Ovary (tissue), 9 donors: Measurements from ENCODE around the gene NID1. TPM values are rescaled to one million over a fixed set of nuclear protein-coding genes. Genes with fewer than 3 reads are reported as not detected.

Source experiments
- DNase-seq, 5 donors: peaks; one replicate each; pipeline ENCODE4 v3.0.0-alpha.2; 2019 to 2020
- H3K27ac ChIP-seq, 2 donors: fragments of 200-600 bp; one replicate each; pipeline versions ENCODE4 v1.5.1 to v1.8.0; 2019 to 2022
- H3K27me3 ChIP-seq: fragments of 200-600 bp; one replicate; pipeline ENCODE4 v1.8.0; 2022
- H3K36me3 ChIP-seq: fragments of 200-600 bp; sonication (generic); one replicate; pipeline ENCODE4 v1.5.1; 2019
- H3K4me1 ChIP-seq: one replicate; pipeline ENCODE4 v1.8.1; 2013; ENCODE audit warnings: mild to moderate bottlenecking, moderate library complexity; ENCODE audit not compliant: insufficient read depth
- H3K4me3 ChIP-seq: fragments of 200-600 bp; sonication (generic); one replicate; pipeline ENCODE4 v1.5.1; 2017
- H3K9me3 ChIP-seq, 2 donors: fragments of 200-600 bp in 1 of 2; sonication (generic) in 1 of 2; one replicate each; pipeline versions ENCODE4 v1.5.1 to v1.8.1; 2013 to 2019; ENCODE audit warnings: mild to moderate bottlenecking in 1 of 2, moderate library complexity in 1 of 2
- CTCF ChIP-seq, 3 donors: fragments of 450-650 bp in 2 of 3; fragments of 200-600 bp in 1 of 3; IDR thresholded peaks; one replicate each; pipeline versions ENCODE4 v1.5.1 to v1.8.0; 2016 to 2022; ENCODE audit warnings: antibody characterized with exemption in 3 of 3, mild to moderate bottlenecking in 1 of 3
- EP300 ChIP-seq: sonication (generic); formaldehyde crosslinking; IDR thresholded peaks from one replicate; pipeline ENCODE4 v1.6.1; 2017; ENCODE audit warnings: antibody characterized with exemption
- POLR2A ChIP-seq: fragments of 450-650 bp; IDR thresholded peaks from one replicate; pipeline ENCODE4 v1.6.1; 2017; ENCODE audit warnings: antibody characterized with exemption, mild to moderate bottlenecking, moderate library complexity
- WGBS, 3 donors: extraction: QIAGEN DNeasy Blood & Tissue Kit in 1 of 3; methylation state at CpG; one replicate each; pipeline versions ENCODE4 v1.1.5 to v1.1.7; 2013 to 2017; 5-methylcytosine and 5-hydroxymethylcytosine counted together
- intact Hi-C, 4 donors: fragments of 100-400 bp; cut with DNase I; formaldehyde crosslinking; loops; one replicate each; pipeline versions ENCODE4 v1.11.0 to v1.15.1; 2022 to 2023
- polyA plus RNA-seq, 2 donors: library from polyadenylated mRNA; stranded (reverse); fragments of 200-250 nt in 1 of 2; fragments of 350-450 nt in 1 of 2; fragmentation: Illumina TruSeq in 1 of 2; extraction: RNeasy Lipid Tissue Mini Kit (QIAGEN cat#74804) in 1 of 2; gene quantifications; one replicate each; pipeline ENCODE4 v1.2.3, GENCODE V29; 2013 to 2014
- total RNA-seq, 7 donors: library from RNA; depleted of rRNA in 2 of 7; stranded (reverse); fragments of >200 nt in 2 of 7; fragmentation: NEBNext Ultra II Directional in 3 of 7; extraction: Animal tissue kit (Norgen Biotek cat#: 25700) in 3 of 7; gene quantifications; one replicate each; pipeline versions ENCODE4 v1.1.0 to v1.2.4, GENCODE V29; 2016 to 2023
- donor health status: DM: no; HTN: no; CAD: no; lungs with moderate emphysema.
- donor health status: DM: no; HTN: no; CAD: no.
- donor health status: Bipolar disorder and iron deficiency.
- donor health status: DM: yes; HTN: yes; CAD: no.
- donor health status: DM: no; HTN: no; CAD: no.
- donor health status: DM: yes; HTN: yes; CAD: no.

NID1 gene
- total and polyA plus RNA-seq, 9 donors = 59.2 to 147 (median 76.4) TPM

- DNase-seq = no peak
- Histone ChIP-seq H3K9me3 (no peaks in the 10 kb centered on the region), H3K27ac (no peak overlapping the region), H3K36me3 (no peaks in the 10 kb centered on the region), H3K4me1 (no peaks in the 10 kb centered on the region), H3K4me3 (no peak overlapping the region), H3K27me3 (no peaks in the 10 kb centered on the region)
- WGBS, 3 donors = 80 to 89% (median 84%) methylated on average over 4 of the region's 4 CpGs
- no peak for TF ChIP-seq CTCF (IDR thresholded peaks at IDR 0.05)
- no peak for TF ChIP-seq EP300
- TF ChIP-seq POLR2A = no peak
- intact Hi-C loops = no loop called here
Observed at GRCh38 chr1:235955777-235956176, 109.1 kb downstream of the NID1 start.

- no peak for TF ChIP-seq POLR2A
- no peak for TF ChIP-seq CTCF (IDR thresholded peaks at IDR 0.05)
- DNase-seq = no peak
- H3K27ac ChIP-seq = no peak overlapping the region
Observed at GRCh38 chr1:235954306-235955283, 110.3 kb downstream of the NID1 start.

DNA sequence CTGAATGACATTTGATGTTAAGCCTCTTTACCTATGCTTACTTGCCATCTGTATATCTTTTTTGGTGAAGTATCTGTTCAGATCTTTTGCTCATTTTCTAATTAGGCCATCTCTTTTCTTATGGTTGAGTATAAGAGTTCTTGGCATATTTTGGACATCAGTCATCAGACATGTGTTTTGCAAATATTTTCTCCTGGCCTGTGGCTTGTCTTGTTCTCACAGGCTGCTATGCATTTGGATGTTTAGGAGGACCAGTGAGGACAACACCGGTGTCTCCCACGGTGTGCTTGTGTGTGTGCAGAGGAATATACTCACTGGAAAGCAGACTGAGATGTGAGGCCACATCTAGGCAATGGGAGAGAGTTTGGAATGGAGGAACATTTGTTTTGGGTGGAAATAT lies 111.1 kb downstream of the NID1 start:
- intact Hi-C loops = no loop called here
- Histone ChIP-seq H3K27me3 (no peaks in the 10 kb centered on the region), H3K4me3 (no peak overlapping the region), H3K27ac (no peak overlapping the region), H3K9me3 (no peaks in the 10 kb centered on the region), H3K4me1 (no peaks in the 10 kb centered on the region), H3K36me3 (no peaks in the 10 kb centered on the region)
- no peak for DNase-seq
- 69 to 80% (median 71%) methylated on average over 2 of the region's 2 CpGs for WGBS, 3 donors
- no peak for TF ChIP-seq POLR2A
- no peak for TF ChIP-seq CTCF (IDR thresholded peaks at IDR 0.05)
- no peak for TF ChIP-seq EP300

More at GRCh38 chr1:235954306-235955283, 110.3 kb downstream of the NID1 start:
- 91 to 95% (median 93%) methylated on average over 11 of the region's 11 CpGs for WGBS, 3 donors
- Histone ChIP-seq H3K27me3 (no peaks in the 10 kb centered on the region), H3K9me3 (no peaks in the 10 kb centered on the region), H3K4me1 (no peaks in the 10 kb centered on the region), H3K36me3 (no peaks in the 10 kb centered on the region), H3K4me3 (no peak overlapping the region)
- intact Hi-C loops = no loop called here

DNA sequence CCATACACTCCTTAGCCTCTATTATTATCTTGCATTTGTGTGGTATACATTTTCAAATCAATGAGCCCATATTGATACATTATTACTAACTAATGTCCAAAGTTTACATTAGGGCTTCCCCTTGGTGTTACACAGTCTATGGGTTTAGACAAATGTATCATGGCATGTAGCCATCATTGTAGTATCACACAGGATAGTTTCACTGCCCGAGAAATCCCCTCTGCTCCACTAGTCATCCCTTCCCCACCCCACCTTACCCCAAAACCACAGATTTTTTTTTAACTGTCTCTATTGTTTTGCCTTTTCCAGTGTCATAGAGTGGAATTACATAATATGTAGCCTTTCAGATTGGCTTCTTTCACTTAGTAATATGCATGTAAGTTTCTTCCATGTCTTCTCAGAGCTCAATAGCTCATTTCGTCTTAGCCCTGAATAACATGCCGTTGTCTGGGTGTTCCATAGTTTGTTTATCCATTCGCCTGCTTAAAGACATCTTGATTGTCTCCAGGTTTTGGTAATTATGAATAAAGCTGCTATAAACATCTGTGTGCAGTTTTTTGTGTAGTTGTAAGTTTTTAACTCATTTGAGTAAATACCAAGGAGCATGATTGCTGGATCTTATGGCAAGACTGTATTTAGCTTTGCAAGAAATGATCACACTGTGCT lies 111.8 kb downstream of the NID1 start:
- 85 to 88% (median 86%) methylated on average over 4 of the region's 4 CpGs for WGBS, 3 donors

More for the DNA sequence above, 111.8 kb downstream of the NID1 start:
- Histone ChIP-seq H3K27ac (no peak overlapping the region), H3K36me3 (no peaks in the 10 kb centered on the region), H3K4me3 (no peak overlapping the region), H3K9me3 (no peaks in the 10 kb centered on the region), H3K4me1 (no peaks in the 10 kb centered on the region), H3K27me3 (no peaks in the 10 kb centered on the region)
- intact Hi-C loops = no loop called here
- no peak for TF ChIP-seq POLR2A
- TF ChIP-seq CTCF (IDR thresholded peaks at IDR 0.05) = no peak
- TF ChIP-seq EP300 = no peak
- no peak for DNase-seq
